DMS114 treated with DMSO at 0.1 percent for 48 hours (cell line): ENCODE data around the gene MEF2C.

Experiments used
- DNase-seq: peaks from one replicate; lab custom pipeline; 2025; ENCODE audit not compliant: unreplicated experiment; lab: John Stamatoyannopoulos, UW

Gene MEF2C

GRCh38 chr5:88830567-88830966, 52.4 kb downstream of the MEF2C start:
- DNase-seq: no peak

DNA sequence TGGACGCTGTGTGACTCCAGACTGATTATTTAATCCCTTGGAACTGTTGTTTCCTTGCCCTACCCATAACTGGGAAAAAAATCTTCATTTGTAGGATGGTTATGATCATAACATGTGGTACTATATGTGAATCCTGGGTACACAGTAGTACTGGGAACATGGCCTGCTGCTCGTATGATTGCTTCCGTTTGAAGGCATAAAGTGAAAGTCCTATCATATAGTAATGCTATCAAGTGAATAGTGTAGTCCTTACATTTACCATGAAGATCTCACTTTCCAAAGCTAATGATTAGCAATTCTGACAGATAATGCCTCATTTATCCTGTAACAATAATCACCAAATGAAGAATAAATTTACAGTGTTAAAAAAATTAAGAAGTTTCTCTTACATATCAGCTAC, 53.2 kb downstream of the MEF2C start:
- DNase-seq: no peak

GRCh38 chr5:88829054-88829453, 53.9 kb downstream of the MEF2C start:
- DNase-seq: no peak

GRCh38 chr5:88827997-88828396, 55.0 kb downstream of the MEF2C start:
- no peak for DNase-seq

DNA sequence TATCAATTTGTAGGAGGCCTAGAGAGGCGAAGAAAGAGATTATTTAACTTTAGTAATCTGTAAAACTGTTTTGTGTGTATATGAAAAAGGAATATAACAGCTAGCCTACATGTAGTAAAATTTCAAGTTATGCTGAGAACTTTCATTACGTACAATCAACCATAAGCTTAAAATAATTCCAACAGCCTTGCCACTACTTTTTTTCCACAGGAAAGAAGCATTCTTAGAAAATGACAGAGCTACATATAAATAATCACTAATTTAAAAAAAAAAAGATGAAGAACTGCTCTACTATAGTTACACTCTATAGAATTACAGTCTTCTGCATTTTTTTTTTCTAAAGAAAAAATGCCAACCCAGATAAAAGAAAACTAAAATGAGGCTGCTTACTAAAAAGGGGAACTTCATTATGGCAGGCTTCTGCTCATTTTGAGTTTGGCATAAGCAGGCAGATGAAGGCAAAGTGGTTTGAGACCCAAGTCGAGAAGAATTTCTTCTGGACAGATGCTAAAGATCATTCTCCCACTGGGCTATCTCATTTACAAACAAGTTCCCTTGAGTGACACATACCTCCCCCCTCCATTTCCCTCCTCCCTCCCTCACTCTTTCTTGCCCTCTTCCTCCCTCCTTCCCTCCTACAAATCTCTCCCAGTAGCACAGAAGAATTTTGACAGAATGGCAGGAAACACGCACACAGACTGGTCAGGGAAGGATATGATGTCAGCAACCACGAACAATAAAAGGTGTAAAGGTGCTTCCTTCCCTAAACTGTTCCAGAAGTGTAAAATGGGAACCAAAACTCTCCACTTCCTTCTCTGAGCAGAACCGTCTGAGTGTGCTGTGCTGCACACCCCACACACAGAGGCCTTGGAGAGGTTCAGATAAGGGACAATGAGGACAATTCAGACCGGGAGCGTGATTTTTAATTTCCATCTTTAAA, 56.1 kb downstream of the MEF2C start:
- DNase-seq: no peak

DNA sequence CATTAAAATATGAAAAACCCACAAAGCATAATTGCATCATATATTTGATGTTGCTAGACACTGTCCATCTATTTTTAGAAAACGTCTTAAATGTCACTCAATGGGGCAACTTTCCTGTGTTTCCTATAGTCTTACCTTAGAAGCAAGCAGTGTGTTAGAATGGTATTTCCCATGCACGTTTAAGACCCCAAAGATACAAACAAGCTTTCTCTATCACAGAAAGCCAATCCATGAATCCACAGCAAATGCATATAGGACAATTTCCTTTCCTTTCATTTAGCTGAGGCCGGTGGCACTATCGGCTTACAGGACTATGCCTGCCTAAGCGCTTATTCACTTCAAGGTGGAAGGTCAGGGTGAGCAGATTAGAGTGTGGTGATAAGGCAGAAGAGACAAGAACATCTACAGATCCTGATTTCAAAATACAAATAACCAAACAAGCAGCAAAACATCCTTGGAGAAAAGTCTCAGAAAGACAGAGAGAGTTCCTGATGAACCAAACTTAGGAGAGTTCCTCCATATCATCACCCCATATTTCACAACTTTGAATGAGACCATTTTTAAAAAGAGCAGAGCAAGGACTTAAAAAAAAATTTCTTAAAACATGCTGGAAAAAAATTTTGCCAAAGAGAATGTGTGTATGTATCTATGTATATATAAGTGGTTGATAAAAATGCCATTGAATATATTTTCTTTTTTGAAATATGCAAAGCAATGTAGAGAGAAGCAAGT, 57.2 kb downstream of the MEF2C start:
- no peak for DNase-seq

- DNase-seq: no peak
Observed at GRCh38 chr5:88824892-88825583, 57.9 kb downstream of the MEF2C start.

GRCh38 chr5:88824141-88824540, 58.8 kb downstream of the MEF2C start:
- DNase-seq: no peak

DNA sequence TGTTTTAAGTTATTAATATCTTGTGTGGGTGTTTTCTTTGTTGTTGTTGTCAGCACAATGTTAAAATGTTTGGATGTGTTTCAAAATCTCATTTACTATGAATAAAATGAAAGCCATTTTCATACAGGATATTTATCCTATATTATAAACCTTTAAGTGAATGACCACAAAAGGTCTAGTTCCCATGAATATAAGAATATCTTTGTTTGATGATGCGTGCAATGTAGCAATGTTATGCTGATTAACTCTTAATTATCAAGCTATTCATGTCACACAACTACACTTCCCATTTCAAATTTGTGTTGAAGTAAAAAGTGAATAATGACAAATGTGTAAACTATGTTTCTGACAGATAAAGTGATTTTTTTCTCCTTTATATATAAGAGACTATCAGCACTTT, 59.8 kb downstream of the MEF2C start:
- no peak for DNase-seq

DNA sequence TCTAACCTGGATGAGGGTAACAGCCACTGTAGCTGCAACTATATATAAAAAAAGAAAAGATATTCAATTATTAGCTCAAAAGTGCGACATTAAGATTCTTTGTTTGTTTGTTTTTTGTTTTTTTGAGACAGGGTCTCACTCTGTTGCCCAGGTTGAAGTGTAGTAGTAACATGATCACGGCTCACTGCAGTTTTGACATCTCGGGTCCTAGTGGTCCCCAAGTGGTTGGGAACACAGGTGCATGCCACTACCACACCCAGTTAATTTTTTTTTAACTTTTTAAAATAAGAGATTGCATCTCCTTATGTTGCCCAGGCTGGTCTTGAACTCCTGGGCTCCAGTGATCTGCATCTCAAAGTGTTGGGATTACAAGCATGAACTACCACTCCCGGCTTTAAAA, 61.8 kb downstream of the MEF2C start:
- DNase-seq: no peak

- DNase-seq: no peak
Observed at GRCh38 chr5:88820581-88820980, 62.4 kb downstream of the MEF2C start.

- no peak for DNase-seq
Observed at GRCh38 chr5:88819301-88819999, 63.5 kb downstream of the MEF2C start.

- DNase-seq: no peak
Observed at GRCh38 chr5:88818296-88818695, 64.7 kb downstream of the MEF2C start.

- DNase-seq: no peak
Observed at GRCh38 chr5:88816195-88816594, 66.8 kb downstream of the MEF2C start.

DNA sequence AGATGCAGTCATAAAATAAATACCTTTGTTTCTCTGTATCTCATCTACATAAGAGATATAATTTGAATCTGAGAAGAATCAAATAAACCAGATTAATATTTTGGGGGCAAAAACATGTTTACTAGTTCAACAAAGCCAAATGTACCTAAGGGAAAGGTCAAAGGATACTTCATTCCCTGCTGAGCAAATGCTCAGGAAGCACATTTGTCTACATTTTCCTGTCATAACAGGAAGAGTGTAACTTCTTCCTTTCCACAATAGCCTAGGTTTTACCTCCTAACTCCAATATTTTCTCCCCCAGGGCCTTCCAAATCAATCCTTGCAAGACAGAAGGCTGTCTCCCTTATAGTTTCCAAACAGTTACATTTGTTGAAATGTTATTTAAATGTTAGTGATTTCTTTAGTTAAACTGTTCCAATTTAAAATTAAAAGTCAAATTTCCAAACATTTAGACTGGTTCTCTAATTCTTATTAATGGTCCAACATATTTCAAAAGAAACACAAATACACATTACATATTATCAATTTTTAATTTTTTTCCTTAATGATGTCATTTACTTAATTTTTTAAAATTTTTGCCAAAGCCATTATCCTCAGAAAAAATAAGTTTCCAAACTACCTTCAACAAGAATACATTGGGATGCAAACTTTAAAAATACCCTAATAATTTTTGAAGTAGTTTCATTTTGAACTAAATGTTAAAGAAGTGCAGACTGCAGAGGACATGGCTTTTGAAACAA, 67.8 kb downstream of the MEF2C start:
- DNase-seq: no peak

- no peak for DNase-seq
Observed at GRCh38 chr5:88813805-88814575, 69.0 kb downstream of the MEF2C start.

DNA sequence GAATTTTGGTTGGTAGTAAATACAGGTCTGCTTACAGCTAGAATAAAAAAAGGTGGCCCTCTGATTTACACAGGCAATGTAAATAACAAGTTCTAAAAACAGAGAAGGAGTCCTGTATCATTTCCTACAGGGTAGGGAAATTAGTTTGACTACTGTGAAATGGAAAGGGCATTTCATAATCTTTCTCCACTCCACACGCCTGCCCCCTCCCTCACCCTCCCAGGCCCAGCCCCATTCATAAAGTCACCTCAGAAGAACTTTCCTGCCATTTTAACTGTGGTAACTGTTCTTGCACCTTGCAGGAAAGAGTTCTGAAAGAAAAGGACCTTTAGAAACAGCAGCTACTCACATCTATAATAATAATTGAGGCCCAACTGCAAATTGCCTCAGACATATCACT, 69.7 kb downstream of the MEF2C start:
- no peak for DNase-seq

GRCh38 chr5:88808153-88808552, 74.8 kb downstream of the MEF2C start:
- no peak for DNase-seq

GRCh38 chr5:88807327-88807726, 75.7 kb downstream of the MEF2C start:
- DNase-seq: no peak

GRCh38 chr5:88806338-88806737, 76.6 kb downstream of the MEF2C start:
- no peak for DNase-seq
